ENCODE data around the gene YWHAG.

The YWHAG gene

DNA sequence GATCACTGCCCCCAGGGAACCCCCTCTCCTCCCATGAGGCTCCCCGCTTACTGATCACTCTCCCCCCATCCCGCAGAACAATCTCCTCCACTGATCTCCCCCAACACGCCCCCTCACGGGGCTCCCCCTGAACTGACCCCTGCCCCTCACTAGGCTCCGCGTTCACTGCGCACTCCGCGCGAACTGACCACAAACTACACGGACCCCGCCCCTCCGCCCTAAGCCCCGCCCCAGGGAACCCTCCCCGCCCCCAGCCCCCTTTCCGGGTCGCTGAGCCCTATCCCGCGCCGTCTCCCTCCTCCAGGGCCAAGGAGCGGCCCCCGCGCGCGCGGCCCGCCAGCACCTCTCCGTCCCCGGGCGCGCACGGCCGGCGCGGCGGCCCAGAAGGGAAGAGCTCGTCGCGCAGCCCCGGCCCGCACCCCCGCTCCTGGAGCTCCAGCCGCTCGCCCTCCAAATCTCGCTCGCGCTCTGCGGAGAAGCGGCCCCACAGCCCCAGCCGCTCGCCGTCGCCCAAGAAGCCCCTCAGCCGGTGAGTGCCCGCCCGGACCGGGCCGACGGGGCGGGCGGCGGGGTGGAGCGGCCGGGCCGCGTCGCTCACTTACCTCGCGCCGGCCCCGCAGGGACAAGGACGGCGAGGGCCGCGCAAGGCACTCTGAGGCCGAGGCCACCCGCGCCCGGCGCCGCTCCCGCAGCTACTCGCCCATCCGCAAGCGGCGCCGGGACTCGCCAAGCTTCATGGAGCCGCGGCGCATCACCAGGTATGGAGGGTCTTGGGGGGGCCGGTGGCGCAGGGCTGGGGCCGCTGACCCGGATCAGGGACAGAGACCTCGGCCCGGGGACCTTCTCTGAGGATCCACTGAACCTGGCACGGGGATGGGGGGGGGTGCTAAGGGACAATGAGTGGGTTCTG is 76.2 kb downstream of the YWHAG start:
- DNase-seq (ENCODE audit: extremely low spot score, insufficient read length, low read depth) (no peak), FAIRE-seq (no peak)

DNA sequence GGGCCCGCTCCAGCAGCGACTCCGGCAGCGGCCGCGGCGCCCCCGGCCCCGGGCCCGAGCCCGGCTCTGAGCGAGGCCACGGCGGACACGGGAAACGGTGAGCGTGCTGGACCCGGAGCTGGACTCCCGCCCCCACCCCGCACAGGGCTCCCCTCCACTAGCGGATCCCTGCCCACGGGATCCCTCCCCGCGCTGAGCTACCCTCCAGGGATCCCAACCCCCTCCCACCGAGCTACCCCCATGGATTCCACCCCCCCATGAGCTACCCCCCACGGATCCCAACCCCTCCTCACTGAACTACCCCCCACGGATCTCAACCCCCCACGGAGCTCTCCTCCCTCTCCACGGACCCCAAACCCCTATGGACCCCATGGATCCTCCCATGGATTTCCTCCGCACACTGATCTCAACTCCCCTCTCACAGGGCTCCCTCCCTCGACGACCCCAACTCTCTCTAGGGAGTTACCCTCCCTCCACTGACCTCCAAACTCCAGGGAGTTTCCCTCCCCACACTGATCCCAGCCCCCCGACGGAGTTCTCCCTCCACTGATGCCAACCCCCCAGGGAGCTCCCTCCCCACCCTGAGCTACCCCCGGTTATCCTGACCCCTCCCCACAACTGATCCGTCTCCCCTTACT is 77.0 kb downstream of the YWHAG start:
- FAIRE-seq (no peak), DNase-seq (ENCODE audit: extremely low spot score, insufficient read length, low read depth) (no peak)

- FAIRE-seq (no peak), DNase-seq (ENCODE audit: extremely low spot score, insufficient read length, low read depth) (no peak)
These were observed 77.6 kb downstream of the YWHAG start for GRCh38 chr7:76281006-76281705.

GRCh38 chr7:76280408-76280807 is 78.4 kb downstream of the YWHAG start:
- DNase-seq (ENCODE audit: extremely low spot score, insufficient read length, low read depth) (no peak), FAIRE-seq (no peak)

GRCh38 chr7:76278540-76278939 is 80.3 kb downstream of the YWHAG start:
- DNase-seq (ENCODE audit: extremely low spot score, insufficient read length, low read depth) (no peak), FAIRE-seq (no peak)

Data from GM18507 (cell line).